ENCODE data around the gene KATNAL1.

- TF ChIP-seq, protein P1, sequence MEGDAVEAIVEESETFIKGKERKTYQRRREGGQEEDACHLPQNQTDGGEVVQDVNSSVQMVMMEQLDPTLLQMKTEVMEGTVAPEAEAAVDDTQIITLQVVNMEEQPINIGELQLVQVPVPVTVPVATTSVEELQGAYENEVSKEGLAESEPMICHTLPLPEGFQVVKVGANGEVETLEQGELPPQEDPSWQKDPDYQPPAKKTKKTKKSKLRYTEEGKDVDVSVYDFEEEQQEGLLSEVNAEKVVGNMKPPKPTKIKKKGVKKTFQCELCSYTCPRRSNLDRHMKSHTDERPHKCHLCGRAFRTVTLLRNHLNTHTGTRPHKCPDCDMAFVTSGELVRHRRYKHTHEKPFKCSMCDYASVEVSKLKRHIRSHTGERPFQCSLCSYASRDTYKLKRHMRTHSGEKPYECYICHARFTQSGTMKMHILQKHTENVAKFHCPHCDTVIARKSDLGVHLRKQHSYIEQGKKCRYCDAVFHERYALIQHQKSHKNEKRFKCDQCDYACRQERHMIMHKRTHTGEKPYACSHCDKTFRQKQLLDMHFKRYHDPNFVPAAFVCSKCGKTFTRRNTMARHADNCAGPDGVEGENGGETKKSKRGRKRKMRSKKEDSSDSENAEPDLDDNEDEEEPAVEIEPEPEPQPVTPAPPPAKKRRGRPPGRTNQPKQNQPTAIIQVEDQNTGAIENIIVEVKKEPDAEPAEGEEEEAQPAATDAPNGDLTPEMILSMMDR (IDR thresholded peaks at IDR 0.05; ENCODE audit: low read depth, low read length, poor library complexity, severe bottlenecking) = no peak
- no peak for TF ChIP-seq EZH2phosphoT487 (IDR thresholded peaks at IDR 0.05; ENCODE audit: borderline replicate concordance, low read length)
These were observed 59.9 kb downstream of the KATNAL1 start for GRCh38 chr13:30247406-30247805.

Data from DOHH2 (cell line).